Inflammatory macrophage treated with lipopolysaccharide for 4 hours (primary cell): Measurements from ENCODE around the gene RIPK1.
"Not testable (repeated sequence)": the region's sequence is repeated elsewhere in the genome, so short reads cannot be mapped to it uniquely, and the experiment has no call there.

Experiments used
- DNase-seq: peaks from one replicate; pipeline ENCODE4 v3.0.0-alpha.2; 2020

RIPK1 gene

GRCh38 chr6:3137057-3137777, 68.9 kb downstream of the RIPK1 start:
- no peak for DNase-seq

GRCh38 chr6:3137873-3138272, 69.6 kb downstream of the RIPK1 start:
- DNase-seq, result not testable (repeated sequence)

GRCh38 chr6:3138341-3138740, 70.0 kb downstream of the RIPK1 start:
- peak; percentile 75 for DNase-seq

- peak; percentile 79 for DNase-seq
Measured at GRCh38 chr6:3139090-3139903, 71.0 kb downstream of the RIPK1 start.

- DNase-seq, result no peak
Measured at GRCh38 chr6:3140201-3140600, 71.9 kb downstream of the RIPK1 start.

- DNase-seq, result no peak
Measured at GRCh38 chr6:3142536-3142935, 74.2 kb downstream of the RIPK1 start.

- no peak for DNase-seq
Measured at GRCh38 chr6:3143158-3143557, 74.9 kb downstream of the RIPK1 start.

- no peak for DNase-seq
Measured at GRCh38 chr6:3144571-3144970, 76.3 kb downstream of the RIPK1 start.

GRCh38 chr6:3147914-3148757, 79.8 kb downstream of the RIPK1 start:
- no peak for DNase-seq

GRCh38 chr6:3151691-3152090, 83.4 kb downstream of the RIPK1 start:
- DNase-seq, result no peak

GRCh38 chr6:3152689-3153088, 84.4 kb downstream of the RIPK1 start:
- no peak for DNase-seq

GRCh38 chr6:3155416-3155815, 87.1 kb downstream of the RIPK1 start:
- not testable (repeated sequence) for DNase-seq

GRCh38 chr6:3156184-3157130, 88.2 kb downstream of the RIPK1 start:
- DNase-seq, result not testable (repeated sequence)

- DNase-seq, result peak; percentile 83
Measured at GRCh38 chr6:3157131-3157933, 89.0 kb downstream of the RIPK1 start, which contains the start of gene TUBB2A. Gene TUBB2A (minus strand): TSS chr6:3157544. CDS start chr6:3157463, 81 bp downstream.

- peak; percentile 11 for DNase-seq
Measured at GRCh38 chr6:3159805-3160781, 91.8 kb downstream of the RIPK1 start.

GRCh38 chr6:3162067-3162497, 93.8 kb downstream of the RIPK1 start:
- peak; percentile 28 for DNase-seq

GRCh38 chr6:3162565-3163247, 94.4 kb downstream of the RIPK1 start:
- DNase-seq, result peak; percentile 64

- peak; percentile 61 for DNase-seq
Measured at GRCh38 chr6:3163248-3163594, 94.9 kb downstream of the RIPK1 start.

- DNase-seq, result no peak
Measured at GRCh38 chr6:3164388-3164787, 96.1 kb downstream of the RIPK1 start.
